GM19035 (cell line): ENCODE data around the gene REELD1.

ENCODE experiments used
- ATAC-seq: cut with Tn5 transposase; IDR thresholded peaks from one replicate; pipeline ENCODE4 v1.9.1; 2021; ENCODE audit not compliant: unreplicated experiment

The REELD1 gene

GRCh38 chr4:146265950-146266490 is 51.7 kb downstream of the REELD1 start:
- ATAC-seq = no peak

DNA sequence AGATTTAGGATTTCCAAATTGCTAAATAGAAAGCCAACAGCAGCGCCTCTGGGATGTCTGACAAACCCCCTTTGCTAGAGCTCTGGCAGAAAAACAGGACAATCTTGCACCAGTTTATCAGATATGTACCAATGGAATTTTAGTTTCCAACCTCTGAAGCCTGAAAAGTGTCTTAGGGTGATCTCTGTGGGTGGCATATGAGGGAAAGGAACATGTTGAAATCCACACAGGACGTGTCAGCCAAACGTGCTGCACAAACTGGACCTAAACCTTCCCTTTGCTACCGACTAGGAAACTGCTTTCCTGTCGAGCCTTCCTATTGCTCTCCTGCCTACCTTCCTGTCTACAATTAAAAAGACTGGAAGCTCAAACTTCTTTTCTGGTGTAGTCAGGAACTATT is 53.5 kb downstream of the REELD1 start:
- no peak for ATAC-seq

DNA sequence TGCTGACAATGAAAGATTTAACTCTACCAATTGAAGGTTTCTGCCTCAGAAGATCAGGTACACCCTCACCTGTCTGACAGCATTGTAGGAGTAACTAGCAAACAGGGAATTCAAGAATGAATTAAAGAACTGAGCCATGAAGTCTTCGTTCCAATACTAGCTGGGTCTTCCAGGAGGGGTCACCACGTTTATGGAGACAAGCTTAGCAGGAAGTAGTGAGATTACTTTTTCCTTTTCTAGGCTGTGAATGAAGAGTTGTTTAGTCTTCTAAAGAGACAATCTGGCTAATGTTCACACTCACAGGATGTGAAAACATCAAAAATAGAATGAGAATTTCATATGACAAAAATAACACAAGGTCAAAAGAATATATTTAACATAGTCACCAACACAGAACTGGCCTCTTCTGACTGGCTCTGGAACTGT is 54.9 kb downstream of the REELD1 start:
- ATAC-seq = peak; percentile 50

GRCh38 chr4:146271466-146271865 is 57.1 kb downstream of the REELD1 start:
- ATAC-seq = no peak

DNA sequence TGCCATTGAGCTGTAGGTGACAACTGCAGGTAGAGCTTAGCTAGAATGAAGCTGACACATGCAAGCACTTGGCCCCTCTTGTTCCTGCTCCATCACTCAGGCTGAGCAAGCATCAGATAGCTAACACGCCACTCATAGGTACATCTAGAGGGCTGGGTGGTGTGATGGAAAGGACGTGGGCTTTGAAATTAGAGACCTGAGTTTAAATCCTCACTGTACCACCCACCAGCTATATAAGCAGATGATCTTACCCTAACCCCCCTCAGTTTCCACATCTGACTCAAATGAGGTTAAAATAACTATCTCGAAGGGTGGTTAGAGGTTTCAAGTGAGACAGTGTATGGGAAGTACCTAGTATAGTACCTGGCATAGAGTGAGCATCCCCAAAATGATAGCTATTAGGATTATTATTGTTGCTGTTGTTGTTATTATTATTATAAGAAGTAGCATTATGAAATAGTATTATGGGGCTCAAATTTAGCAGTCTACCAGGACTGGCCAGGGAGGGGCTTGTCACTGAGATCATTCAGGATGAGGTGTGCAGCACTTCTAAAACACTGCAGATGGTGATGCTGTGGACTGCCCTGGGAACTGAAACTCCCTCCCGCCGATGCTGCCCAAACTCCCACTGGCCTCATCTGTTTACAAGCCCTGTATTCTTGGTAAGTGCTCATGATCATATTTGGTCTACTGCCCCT is 59.0 kb downstream of the REELD1 start:
- peak; percentile 72 for ATAC-seq

DNA sequence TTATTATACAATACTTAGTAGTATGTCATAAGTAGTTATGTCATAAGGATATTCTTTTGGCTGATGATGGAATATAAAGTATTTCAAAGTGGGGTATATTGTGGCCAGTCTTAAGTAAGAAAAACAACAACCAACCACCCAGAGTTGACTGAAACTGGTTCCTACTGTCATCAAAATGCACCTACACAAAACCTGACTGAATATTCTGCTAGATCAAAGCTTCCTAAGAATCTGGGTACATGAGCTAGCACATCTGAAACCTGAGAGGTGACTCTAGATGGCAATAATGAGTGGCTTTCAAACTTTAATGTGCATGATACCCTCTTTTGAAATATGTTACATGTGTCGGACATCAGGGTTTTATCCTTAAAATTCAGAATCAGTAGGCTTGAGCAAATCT is 60.4 kb downstream of the REELD1 start:
- no peak for ATAC-seq

GRCh38 chr4:146275370-146275769 is 61.0 kb downstream of the REELD1 start:
- ATAC-seq = no peak

DNA sequence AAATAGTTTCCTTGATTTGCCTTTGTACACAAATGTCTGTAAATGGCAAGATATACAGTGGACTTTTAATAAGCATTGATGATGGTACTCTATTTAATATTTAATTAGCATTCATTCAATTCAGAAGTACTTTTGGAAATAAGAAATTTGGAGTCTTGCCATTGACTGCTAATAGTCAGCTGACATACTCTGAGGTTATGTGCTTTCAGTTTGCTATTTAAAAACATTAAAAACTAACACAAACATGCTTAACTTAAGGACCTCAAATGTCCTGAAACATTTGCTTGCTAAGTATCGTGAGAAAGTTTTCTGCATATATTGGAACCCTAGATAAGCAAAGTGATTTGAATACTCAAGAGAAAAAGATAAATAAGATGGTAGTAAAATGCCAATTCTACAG is 64.6 kb downstream of the REELD1 start:
- no peak for ATAC-seq
